Islet of Langerhans (tissue), 1 donor: ENCODE measurements around the gene HS3ST3A1.

Experiments
- FAIRE-seq: peaks from one replicate; lab custom pipeline; 2011; peaks lifted over from hg19 to GRCh38; lab: Jason Lieb, UNC

HS3ST3A1 gene

GRCh38 chr17:13598353-13599167, 3.2 kb downstream of the HS3ST3A1 start:
- no peak for FAIRE-seq

GRCh38 chr17:13597723-13598347, 3.9 kb downstream of the HS3ST3A1 start:
- peak; percentile 98 for FAIRE-seq

- no peak for FAIRE-seq
Measured at GRCh38 chr17:13596241-13596923, 5.3 kb downstream of the HS3ST3A1 start.

- FAIRE-seq, result no peak
Measured at GRCh38 chr17:13595599-13595899, 6.2 kb downstream of the HS3ST3A1 start.

GRCh38 chr17:13594762-13595598, 6.7 kb downstream of the HS3ST3A1 start:
- peak; percentile 98 for FAIRE-seq

GRCh38 chr17:13594310-13594709, 7.4 kb downstream of the HS3ST3A1 start:
- FAIRE-seq, result no peak

- no peak for FAIRE-seq
Measured at GRCh38 chr17:13593757-13594156, 8.0 kb downstream of the HS3ST3A1 start.

- FAIRE-seq, result no peak
Measured at GRCh38 chr17:13593021-13593751, 8.5 kb downstream of the HS3ST3A1 start.

GRCh38 chr17:13592427-13592826, 9.3 kb downstream of the HS3ST3A1 start:
- no peak for FAIRE-seq

- FAIRE-seq, result no peak
Measured at GRCh38 chr17:13590441-13590840, 11.3 kb downstream of the HS3ST3A1 start.

- no peak for FAIRE-seq
Measured at GRCh38 chr17:13589658-13590057, 12.1 kb downstream of the HS3ST3A1 start.

GRCh38 chr17:13587487-13588338, 14.0 kb downstream of the HS3ST3A1 start:
- no peak for FAIRE-seq

- no peak for FAIRE-seq
Measured at GRCh38 chr17:13584701-13585080, 17.0 kb downstream of the HS3ST3A1 start.

GRCh38 chr17:13583996-13584700, 17.6 kb downstream of the HS3ST3A1 start:
- no peak for FAIRE-seq

GRCh38 chr17:13582776-13583547, 18.8 kb downstream of the HS3ST3A1 start:
- no peak for FAIRE-seq

GRCh38 chr17:13581925-13582324, 19.8 kb downstream of the HS3ST3A1 start:
- FAIRE-seq, result no peak

GRCh38 chr17:13580790-13581189, 20.9 kb downstream of the HS3ST3A1 start:
- no peak for FAIRE-seq

GRCh38 chr17:13576661-13577526, 24.8 kb downstream of the HS3ST3A1 start:
- no peak for FAIRE-seq
